Loucy (cell line): ENCODE measurements around the gene SCFD1.

Experiments used
- CTCF ChIP-seq: fragments of 200-600 bp; sonication (generic); conservative IDR thresholded peaks from 2 replicates; pipeline ENCODE4 v1.5.1; 2014; ENCODE audit warnings: mild to moderate bottlenecking, antibody characterized with exemption, low read length
- EZH2phosphoT487 ChIP-seq: fragments of 200-600 bp; IDR thresholded peaks from 2 replicates; pipeline ENCODE4 v1.6.1; 2018; ENCODE audit warnings: antibody characterized with exemption, mild to moderate bottlenecking, moderate library complexity, borderline replicate concordance

- TF ChIP-seq CTCF (no peak), EZH2phosphoT487 (no peak)
Observed at GRCh38 chr14:30572771-30573170, 49.3 kb upstream of the SCFD1 start.
